GM21528 (cell line): Measurements from ENCODE around the gene NFIB.

Experiments
- ATAC-seq: cut with Tn5 transposase; IDR thresholded peaks from one replicate; pipeline ENCODE4 v1.9.1; 2021; ENCODE audit warnings: mild to moderate bottlenecking, moderate library complexity; ENCODE audit not compliant: unreplicated experiment, low FRiP score

Gene NFIB

DNA sequence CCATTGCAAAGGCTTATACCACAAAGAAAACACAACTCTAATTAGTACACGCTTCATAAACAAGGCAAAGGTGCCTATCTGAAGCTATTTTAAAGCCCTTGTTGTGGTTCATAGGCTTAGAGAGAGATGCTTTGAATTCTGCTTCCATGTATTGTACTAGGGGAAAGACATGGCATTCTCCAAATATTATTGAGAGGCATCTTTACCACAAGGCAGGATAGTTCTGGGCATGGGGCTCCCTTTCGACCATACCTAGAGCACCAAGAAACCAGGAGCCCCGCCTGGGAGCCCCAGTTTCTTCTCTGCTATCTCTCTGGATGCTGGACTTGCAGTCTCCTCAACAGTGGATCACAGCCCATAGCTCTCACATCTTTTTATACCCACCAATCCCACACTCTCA, 93.7 kb downstream of the NFIB start:
- ATAC-seq = no peak

DNA sequence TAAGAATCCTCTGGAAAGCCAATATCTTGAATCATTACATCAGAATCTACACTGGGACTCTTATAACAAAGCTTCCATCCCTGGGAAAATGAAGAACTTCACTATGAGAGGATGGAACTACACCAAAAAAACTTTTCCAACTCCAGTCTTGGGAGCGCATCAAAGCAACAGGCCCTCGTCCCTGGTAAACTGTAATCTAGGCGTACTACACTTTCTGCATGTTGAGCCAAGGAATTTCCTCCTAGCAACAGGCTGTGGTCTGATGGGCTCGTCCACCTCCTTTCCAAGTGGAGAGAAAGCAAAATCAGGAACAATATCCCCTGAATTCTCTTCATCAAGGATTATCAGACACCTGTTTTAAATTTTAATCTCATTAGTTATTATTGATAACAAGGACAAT, 94.1 kb downstream of the NFIB start:
- no peak for ATAC-seq

DNA sequence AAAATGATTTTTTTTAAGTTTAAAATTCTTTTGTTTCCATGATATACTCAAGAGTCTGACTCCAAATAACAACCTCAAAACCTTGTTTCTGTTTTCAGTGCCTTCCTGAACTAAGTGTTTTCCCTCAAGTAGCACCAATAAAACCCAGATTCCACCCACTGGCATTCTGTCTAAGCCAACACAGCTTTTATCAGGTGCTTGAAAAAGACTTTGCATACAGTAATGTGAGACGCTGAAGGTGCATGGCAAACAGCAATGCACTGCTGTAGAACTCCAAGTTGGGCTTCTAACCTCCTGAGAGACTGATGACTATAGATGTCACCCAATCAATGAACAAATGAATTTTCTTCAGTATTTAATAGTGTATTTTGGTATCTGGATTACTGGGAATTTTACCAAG, 95.7 kb downstream of the NFIB start:
- ATAC-seq = no peak

- no peak for ATAC-seq
Observed at GRCh38 chr9:14216612-14217194, 97.2 kb downstream of the NFIB start.

DNA sequence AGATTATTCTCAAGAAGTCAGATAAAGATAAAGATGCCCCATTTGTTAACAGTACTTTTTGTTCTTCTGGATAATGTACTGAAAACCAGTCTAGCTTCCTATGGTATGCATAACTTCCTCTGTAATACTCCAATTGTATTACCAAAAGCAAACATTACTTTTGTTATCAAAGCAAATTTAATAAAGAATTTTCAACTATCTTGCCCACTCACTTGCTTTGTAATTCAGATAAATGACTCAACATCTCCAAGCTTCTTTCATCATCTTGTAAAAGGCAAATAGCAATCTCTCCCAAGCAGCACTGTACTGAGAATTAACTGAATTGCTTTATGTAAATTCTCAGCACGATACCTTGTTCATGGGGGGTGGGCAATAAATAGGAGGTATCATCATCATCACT, 98.3 kb downstream of the NFIB start:
- ATAC-seq = no peak

- no peak for ATAC-seq
Observed at GRCh38 chr9:14214693-14215092, 99.2 kb downstream of the NFIB start.

GRCh38 chr9:14214065-14214684, 99.8 kb downstream of the NFIB start:
- ATAC-seq = no peak

DNA sequence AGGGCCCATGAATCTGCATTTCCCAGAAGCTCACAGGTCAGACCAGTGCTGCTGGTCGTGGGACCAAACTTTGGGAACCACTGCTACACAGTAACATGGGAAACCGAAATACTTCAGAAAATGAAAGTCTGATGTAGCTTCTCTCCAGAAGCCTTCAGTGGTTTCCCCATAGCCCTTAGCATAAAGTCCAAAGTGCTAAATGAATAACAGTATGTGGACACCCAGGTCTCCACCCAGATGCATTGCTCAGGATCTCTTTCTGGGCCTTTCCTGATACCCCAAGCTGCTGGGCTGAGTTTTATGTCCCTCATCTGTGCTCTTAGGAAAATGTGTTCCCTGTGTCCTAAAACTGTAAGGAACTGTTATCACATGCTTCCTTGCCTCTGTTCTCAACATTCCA, 100.4 kb downstream of the NFIB start:
- no peak for ATAC-seq

DNA sequence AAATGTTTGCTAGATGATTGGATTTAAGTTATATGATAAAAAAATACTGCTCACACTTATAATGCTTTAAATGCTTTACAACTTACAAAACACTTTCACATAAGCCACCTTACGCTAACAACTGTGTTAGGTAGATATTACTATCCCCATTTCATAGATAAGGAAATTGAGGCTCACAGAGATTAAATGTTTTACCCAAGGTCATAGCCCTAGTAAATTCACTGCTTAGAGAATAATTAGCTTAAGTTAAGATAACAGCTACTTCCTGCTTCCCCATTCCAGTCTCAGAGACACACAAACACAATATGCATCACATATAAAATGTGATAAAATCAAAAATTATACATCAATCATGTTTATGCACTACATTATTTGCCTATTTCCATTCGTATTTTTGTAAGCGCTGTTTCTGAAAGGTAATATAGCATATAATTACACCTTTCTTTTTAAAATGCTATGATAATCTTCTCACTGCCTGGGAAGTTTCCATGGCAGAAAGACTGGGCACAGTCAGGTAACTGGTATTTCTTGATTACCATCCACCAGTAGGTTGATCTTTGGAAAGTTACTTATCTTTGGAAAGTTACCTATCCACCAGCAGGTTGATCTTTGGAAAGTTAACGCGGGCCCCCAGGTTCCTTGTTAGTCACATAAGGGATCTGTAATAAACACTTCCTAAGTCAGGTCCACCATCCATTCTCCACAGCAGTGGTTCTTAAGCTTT, 101.1 kb downstream of the NFIB start:
- ATAC-seq = no peak

- ATAC-seq = no peak
Observed at GRCh38 chr9:14212077-14212476, 101.9 kb downstream of the NFIB start.

DNA sequence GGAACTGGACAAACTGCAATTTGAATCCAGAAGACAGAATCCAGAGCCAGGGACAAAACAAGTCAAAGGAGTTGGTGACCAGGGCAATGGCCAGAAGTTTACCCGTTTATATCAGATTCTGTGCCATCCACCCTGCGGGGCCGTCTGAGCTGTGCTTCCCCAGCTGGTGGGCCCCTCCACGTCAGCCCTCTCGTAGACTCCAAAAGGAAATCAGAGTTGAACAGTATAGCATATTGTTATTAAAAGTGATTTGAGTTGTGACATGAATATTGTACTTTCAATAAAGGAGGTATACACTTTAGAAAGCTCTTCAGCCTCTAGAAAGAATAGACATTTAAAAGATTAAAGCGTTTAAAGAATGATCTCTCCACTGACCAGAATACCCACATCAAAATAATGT, 102.4 kb downstream of the NFIB start:
- ATAC-seq = no peak

DNA sequence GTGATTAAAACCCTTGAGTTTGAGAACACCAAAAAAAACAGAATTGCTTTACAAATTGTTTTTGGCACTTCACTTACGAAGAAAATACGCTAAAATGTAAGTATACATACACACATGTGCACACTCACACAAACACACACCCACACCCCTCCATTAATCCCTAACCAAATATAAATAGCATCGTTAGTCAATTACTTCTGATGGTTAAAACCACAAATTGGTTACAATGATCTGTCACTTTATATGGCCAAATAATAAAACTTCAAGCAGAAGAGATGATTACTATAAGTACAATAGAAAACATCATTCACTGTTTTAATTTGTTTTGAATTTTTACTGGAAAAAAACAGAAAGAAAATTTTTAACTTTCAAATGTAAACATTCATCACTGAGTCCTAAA, 103.5 kb downstream of the NFIB start:
- ATAC-seq = no peak

DNA sequence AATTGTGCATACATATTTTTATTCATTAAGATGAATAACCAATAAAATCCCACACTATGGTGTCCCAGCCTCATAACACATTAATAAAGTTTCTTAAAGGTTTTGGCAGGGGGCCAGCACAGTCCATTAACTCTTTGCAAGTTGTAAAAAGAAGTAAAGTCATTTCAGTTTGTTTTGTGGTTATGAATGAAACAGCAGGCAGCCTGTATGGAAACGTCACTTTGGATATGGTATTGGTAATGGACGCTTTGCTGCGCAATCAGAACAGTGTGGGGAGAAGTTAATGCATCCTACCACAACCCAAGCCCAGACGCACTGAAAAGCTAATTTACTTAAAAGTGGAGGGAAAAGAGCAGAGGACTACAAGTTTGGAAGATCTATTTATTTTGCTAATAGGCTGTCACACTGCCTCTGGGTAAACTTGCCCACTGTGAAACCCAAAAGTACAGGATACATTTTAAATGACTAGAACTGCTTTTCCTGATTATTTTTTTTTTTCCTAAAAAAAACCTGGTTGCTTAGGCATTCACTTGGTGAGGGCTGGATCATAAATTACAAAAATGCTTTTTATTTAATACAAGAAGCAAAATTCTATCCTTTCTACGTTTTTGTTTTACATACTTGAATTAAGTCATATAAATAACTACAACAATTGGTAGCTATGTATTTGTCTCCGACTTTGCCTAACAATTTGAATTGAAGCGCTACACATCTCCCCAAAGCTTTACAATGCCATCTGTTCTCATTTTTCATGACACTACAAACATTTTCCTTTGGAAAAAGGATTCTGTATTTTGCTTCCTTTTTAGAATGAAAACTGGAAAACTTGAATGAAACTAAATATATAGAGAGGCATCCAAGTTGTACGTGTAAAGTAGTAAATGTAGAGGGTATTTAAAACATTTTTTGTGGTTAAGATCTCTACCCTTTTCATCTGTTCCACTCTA, 104.3 kb downstream of the NFIB start:
- ATAC-seq = no peak

- no peak for ATAC-seq
Observed at GRCh38 chr9:14207352-14207995, 106.5 kb downstream of the NFIB start.

DNA sequence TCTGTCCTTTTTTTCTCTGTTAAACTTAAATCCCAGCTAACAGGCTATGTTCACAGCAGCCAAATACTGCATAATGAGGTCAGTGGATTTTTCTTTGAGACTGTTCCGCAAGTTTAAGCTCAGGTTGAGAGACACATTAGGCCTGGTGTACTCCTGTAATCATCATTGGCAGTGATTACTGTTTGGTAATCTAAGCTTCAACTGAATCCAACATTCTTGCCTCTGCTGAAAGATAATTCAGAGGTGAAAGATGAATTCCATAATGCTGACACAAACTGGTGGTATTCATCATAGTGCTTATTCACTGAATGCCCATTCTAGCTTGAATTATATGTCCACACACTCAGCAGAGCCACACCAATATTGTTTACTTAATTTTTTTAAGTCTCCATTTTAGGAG, 108.5 kb downstream of the NFIB start:
- no peak for ATAC-seq

GRCh38 chr9:14203356-14204056, 110.4 kb downstream of the NFIB start:
- no peak for ATAC-seq

DNA sequence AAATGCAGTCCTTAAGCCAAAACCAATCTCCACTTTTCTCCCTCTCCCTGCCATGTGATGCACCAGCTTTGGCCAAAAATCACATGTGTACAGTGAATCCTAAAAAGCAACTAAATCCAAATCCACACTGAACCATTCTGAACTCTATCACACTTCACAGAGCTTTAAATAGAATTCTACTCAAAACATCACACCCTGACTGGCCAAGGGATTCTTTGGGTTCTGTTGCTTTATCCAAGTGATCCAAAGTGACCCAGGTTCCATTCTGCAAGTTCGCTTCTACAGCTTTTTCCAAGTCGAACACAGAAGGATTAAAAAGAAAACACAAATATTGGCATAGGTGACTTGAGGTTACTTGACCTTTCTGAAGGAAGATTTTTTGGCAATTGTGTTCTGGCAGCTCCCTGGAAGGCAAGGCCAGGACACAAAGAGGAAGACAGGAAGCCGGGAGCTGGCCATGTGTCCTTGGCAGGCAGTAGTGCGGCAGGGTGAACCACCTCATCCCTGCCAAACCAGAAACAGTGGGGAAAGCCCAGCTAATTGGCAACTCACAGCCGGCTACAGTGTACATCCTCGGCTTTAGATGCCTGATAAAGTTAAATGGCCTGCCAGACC, 115.0 kb downstream of the NFIB start:
- no peak for ATAC-seq

GRCh38 chr9:14198047-14198840, 115.7 kb downstream of the NFIB start:
- no peak for ATAC-seq
